ENCODE data around the gene NTN1. TPM values are rescaled to one million over a fixed set of nuclear protein-coding genes. Genes with fewer than 3 reads are reported as not detected.

Gene NTN1
- polyA plus RNA-seq, 3 donors: 0.03 to 0.04 TPM; not detected in 1

DNA sequence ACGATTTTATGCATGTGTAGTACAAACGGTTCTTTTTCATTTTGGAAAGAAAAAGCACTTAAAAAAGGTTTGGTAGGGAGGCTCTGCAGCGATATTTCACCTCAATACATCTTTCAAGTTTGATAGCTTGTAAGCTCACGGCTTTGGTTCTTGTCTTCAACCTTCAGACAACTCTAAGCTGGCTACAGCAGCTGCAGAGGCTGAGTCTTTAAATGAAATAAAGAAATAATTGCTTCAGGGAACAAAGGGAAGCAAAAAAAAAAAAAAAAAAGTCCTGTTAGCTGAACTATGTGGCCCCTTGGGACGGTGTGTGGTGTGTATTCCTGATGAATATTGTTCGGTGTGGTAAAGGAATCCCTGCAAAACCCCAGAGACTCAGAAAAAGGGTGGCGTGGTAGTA lies 265.1 kb downstream of the NTN1 start:
- intact Hi-C loops (cut with micrococcal nuclease): no loop called here
- no peaks in the 10 kb centered on the region for H3K9me3 ChIP-seq (replicated peaks in 1 of 2; ENCODE audit: control insufficient read depth in 1 of 2, insufficient read depth in 1 of 2, low read length in 2 of 2)
- H3K27me3 Mint-ChIP-seq (ENCODE audit: low read depth in 3 of 3): no peaks in the 10 kb centered on the region
- no peak overlapping the region for H3K4me3 Mint-ChIP-seq
- no peaks in the 10 kb centered on the region for H3K36me3 ChIP-seq (replicated peaks in 1 of 2; ENCODE audit: control insufficient read depth in 1 of 2, insufficient read depth in 2 of 2, low read length in 2 of 2)
- no peaks in the 10 kb centered on the region for H3K4me1 ChIP-seq (ENCODE audit: control insufficient read depth in 1 of 2, insufficient read depth in 2 of 2, low read length in 2 of 2)
- no peak overlapping the region for H3K4me2 ChIP-seq (replicated peaks; ENCODE audit: extremely low read depth, low read length, poor library complexity, severe bottlenecking)
- no peaks in the 10 kb centered on the region for H3K9me3 Mint-ChIP-seq
- TF ChIP-seq, protein P1, sequence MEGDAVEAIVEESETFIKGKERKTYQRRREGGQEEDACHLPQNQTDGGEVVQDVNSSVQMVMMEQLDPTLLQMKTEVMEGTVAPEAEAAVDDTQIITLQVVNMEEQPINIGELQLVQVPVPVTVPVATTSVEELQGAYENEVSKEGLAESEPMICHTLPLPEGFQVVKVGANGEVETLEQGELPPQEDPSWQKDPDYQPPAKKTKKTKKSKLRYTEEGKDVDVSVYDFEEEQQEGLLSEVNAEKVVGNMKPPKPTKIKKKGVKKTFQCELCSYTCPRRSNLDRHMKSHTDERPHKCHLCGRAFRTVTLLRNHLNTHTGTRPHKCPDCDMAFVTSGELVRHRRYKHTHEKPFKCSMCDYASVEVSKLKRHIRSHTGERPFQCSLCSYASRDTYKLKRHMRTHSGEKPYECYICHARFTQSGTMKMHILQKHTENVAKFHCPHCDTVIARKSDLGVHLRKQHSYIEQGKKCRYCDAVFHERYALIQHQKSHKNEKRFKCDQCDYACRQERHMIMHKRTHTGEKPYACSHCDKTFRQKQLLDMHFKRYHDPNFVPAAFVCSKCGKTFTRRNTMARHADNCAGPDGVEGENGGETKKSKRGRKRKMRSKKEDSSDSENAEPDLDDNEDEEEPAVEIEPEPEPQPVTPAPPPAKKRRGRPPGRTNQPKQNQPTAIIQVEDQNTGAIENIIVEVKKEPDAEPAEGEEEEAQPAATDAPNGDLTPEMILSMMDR (IDR thresholded peaks at IDR 0.05): no peak
- no peaks in the 10 kb centered on the region for H3K79me2 ChIP-seq (ENCODE audit: insufficient read depth, low read length)
- H3K27ac Mint-ChIP-seq: no peak overlapping the region
- H3K4me1 Mint-ChIP-seq: peaks cover 8% of the 10 kb centered on the region
- H4K20me1 ChIP-seq (ENCODE audit: insufficient read depth, low read length): no peaks in the 10 kb centered on the region
- no peak for DNase-seq
- 94% methylated on average over 2 of the region's 7 CpGs for WGBS (ENCODE audit: insufficient coverage)
- H3K36me3 Mint-ChIP-seq: no peaks in the 10 kb centered on the region
- H3K27ac ChIP-seq (ENCODE audit: low read depth in 1 of 2, low read length in 2 of 2): no peak overlapping the region
- H3K4me3 ChIP-seq (replicated peaks in 1 of 3; ENCODE audit: low read depth in 2 of 3, low read length in 3 of 3): no peak overlapping the region
- no peak overlapping the region for H3K9ac ChIP-seq (ENCODE audit: insufficient read depth, low read length, poor library complexity, severe bottlenecking)
- no peak overlapping the region for H2AFZ ChIP-seq (ENCODE audit: insufficient read depth, low read depth, low read length, poor library complexity, severe bottlenecking)
- H3K27me3 ChIP-seq (ENCODE audit: control insufficient read depth in 2 of 2, insufficient read depth in 2 of 2, low read length in 2 of 2): no peaks in the 10 kb centered on the region

DNA sequence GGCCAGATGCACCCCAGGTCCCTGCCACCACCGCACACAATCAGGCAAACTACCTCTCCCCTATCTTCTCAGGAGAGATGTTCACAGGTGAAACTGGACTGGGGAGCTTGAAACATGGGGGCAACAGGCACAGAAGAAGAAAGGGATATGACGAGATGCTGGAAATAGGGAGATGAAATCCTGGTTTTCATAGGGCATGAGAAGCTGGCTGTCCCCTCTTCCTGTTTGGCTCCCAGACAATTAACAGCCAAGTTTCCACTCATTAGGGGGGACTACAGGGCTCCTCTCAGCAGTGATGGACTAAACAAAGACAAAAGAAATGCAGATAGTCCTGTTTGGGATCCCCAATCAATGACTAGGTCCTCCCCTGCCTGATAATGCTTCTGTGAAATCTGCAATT lies 266.0 kb downstream of the NTN1 start:
- no peak overlapping the region for H3K4me3 Mint-ChIP-seq
- Histone ChIP-seq H3K4me3 (replicated peaks in 1 of 3; ENCODE audit: low read depth in 2 of 3, low read length in 3 of 3) (no peak overlapping the region), H3K27me3 (ENCODE audit: control insufficient read depth in 2 of 2, insufficient read depth in 2 of 2, low read length in 2 of 2) (no peaks in the 10 kb centered on the region), H3K4me1 (ENCODE audit: control insufficient read depth in 1 of 2, insufficient read depth in 2 of 2, low read length in 2 of 2) (no peaks in the 10 kb centered on the region), H3K9ac (ENCODE audit: insufficient read depth, low read length, poor library complexity, severe bottlenecking) (no peak overlapping the region), H3K79me2 (ENCODE audit: insufficient read depth, low read length) (no peaks in the 10 kb centered on the region), H3K9me3 (replicated peaks in 1 of 2; ENCODE audit: control insufficient read depth in 1 of 2, insufficient read depth in 1 of 2, low read length in 2 of 2) (no peaks in the 10 kb centered on the region), H3K36me3 (replicated peaks in 1 of 2; ENCODE audit: control insufficient read depth in 1 of 2, insufficient read depth in 2 of 2, low read length in 2 of 2) (no peaks in the 10 kb centered on the region), H3K4me2 (replicated peaks; ENCODE audit: extremely low read depth, low read length, poor library complexity, severe bottlenecking) (no peak overlapping the region), H2AFZ (ENCODE audit: insufficient read depth, low read depth, low read length, poor library complexity, severe bottlenecking) (no peak overlapping the region), H4K20me1 (ENCODE audit: insufficient read depth, low read length) (no peaks in the 10 kb centered on the region), H3K27ac (ENCODE audit: low read depth in 1 of 2, low read length in 2 of 2) (no peak overlapping the region)
- H3K27ac Mint-ChIP-seq: no peak overlapping the region
- 100% methylated on average over 1 of the region's 2 CpGs for WGBS (ENCODE audit: insufficient coverage)
- peaks cover 8% of the 10 kb centered on the region for H3K4me1 Mint-ChIP-seq
- no peaks in the 10 kb centered on the region for H3K9me3 Mint-ChIP-seq
- no peak for DNase-seq
- TF ChIP-seq, protein P1 (IDR thresholded peaks at IDR 0.05): no peak
- peaks cover 0 to 3% of the 10 kb centered on the region in 2 donors for H3K36me3 Mint-ChIP-seq
- no peaks in the 10 kb centered on the region for H3K27me3 Mint-ChIP-seq (ENCODE audit: low read depth in 3 of 3)
- intact Hi-C loops (cut with micrococcal nuclease): no loop called here
